ENCODE results near the gene ST6GALNAC4.

DNA sequence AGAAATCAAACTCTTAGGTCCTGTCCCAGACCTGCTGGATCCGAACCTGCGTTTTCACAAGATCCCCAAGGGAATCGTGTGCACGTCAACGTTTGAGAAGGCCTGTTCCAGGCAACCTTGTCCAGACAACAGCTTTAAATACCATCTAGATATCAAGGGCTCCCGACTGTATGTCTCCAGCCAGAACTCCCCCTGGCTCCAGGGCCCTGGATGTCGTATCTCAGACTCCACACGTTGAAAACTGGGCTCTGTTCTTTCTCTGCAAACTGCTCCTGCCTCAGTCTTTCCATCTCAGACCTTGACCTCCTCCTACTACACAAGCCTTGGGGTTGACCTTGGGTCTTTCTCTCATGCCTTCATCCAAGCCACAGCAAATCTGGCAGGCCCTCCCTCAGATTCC is 56.6 kb downstream of the ST6GALNAC4 start:
- TF ChIP-seq, protein P1, sequence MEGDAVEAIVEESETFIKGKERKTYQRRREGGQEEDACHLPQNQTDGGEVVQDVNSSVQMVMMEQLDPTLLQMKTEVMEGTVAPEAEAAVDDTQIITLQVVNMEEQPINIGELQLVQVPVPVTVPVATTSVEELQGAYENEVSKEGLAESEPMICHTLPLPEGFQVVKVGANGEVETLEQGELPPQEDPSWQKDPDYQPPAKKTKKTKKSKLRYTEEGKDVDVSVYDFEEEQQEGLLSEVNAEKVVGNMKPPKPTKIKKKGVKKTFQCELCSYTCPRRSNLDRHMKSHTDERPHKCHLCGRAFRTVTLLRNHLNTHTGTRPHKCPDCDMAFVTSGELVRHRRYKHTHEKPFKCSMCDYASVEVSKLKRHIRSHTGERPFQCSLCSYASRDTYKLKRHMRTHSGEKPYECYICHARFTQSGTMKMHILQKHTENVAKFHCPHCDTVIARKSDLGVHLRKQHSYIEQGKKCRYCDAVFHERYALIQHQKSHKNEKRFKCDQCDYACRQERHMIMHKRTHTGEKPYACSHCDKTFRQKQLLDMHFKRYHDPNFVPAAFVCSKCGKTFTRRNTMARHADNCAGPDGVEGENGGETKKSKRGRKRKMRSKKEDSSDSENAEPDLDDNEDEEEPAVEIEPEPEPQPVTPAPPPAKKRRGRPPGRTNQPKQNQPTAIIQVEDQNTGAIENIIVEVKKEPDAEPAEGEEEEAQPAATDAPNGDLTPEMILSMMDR (IDR thresholded peaks at IDR 0.05): no peak
- no peak for TF ChIP-seq POLR2AphosphoS5 (IDR thresholded peaks at IDR 0.05)

Measured in stomach (tissue), 4 donors.